ENCODE results near the gene KIAA0753.

- no peak for TF ChIP-seq CTCF (IDR thresholded peaks at IDR 0.05)
- no peak for TF ChIP-seq EP300 (IDR thresholded peaks at IDR 0.05)
- TF ChIP-seq POLR2A (IDR thresholded peaks at IDR 0.05), result no peak
Measured at GRCh38 chr17:6544011-6544370, 96.5 kb downstream of the KIAA0753 start.
